K562 (cell line): ENCODE measurements around the gene GPHN. TPM values are rescaled to one million over a fixed set of nuclear protein-coding genes. Genes with fewer than 3 reads are reported as not detected.

Source experiments
- ATAC-seq: fragments of 200-7000 bp; cut with Tn5 transposase; 3 replicates; pipeline ENCODE4 v1.9.1; 2020; ENCODE audit warnings: moderate library complexity
- BruUV-seq: library from RNA; stranded (reverse); fragments of 400-500 nt; replicated peaks from 2 replicates; lab custom pipeline; 2021; lab: Mats Ljungman, UMichigan
- CTCF ChIA-PET: fragments of 300-600 bp; formaldehyde crosslinking; extraction: SDS; loops from one replicate; lab custom pipeline; 2021; ENCODE audit warnings: low intra/inter-chr PET ratio; lab: Yijun Ruan, JAX
- POLR2A ChIA-PET: fragments of 300-600, 350-650 bp; sonication (Branson Sonifier 250); formaldehyde crosslinking; extraction: SDS; loops from one replicate; lab custom pipeline; 2021; ENCODE audit warnings: antibody characterized with exemption, inconsistent platforms; lab: Yijun Ruan, JAX
- DNase-seq, 4 experiments: peaks; one replicate each; pipeline versions ENCODE4 v3.0.0 to v3.0.0-alpha.2; 2011 to 2018; ENCODE audit warnings: low spot score in 3 of 4, mixed read lengths in 3 of 4; ENCODE audit errors: extremely low read depth in 1 of 4
- FAIRE-seq: peaks from 2 replicates; lab custom pipeline; 2011; peaks lifted over from hg19 to GRCh38; lab: Jason Lieb, UNC
- H2AFZ ChIP-seq: 2 replicates; pipeline ENCODE4 v1.6.0; 2011; ENCODE audit warnings: low read depth, low read length, control low read depth, inconsistent platforms
- H3K27ac ChIP-seq: fragments of 200-600 bp; 3 replicates; pipeline ENCODE4 v1.8.0; 2011; ENCODE audit warnings: low read depth, mild to moderate bottlenecking, control low read depth, inconsistent platforms, low read length, moderate library complexity, mixed read lengths; ENCODE audit errors: extremely low read depth
- H3K27me3 ChIP-seq, 2 experiments: fragments of 300-600 bp in 1 of 2; 2 replicates in 1 of 2; 3 replicates in 1 of 2; pipeline versions ENCODE4 v1.6.0 to v1.8.0; 2011; ENCODE audit warnings: inconsistent platforms in 2 of 2, low read length in 2 of 2, mild to moderate bottlenecking in 1 of 2, mixed read lengths in 1 of 2, moderate library complexity in 1 of 2; ENCODE audit not compliant: control insufficient read depth in 2 of 2, insufficient read depth in 2 of 2
- H3K36me3 ChIP-seq: fragments of 300-600 bp; 3 replicates; pipeline ENCODE4 v1.8.0; 2011; ENCODE audit warnings: mild to moderate bottlenecking, low read length, inconsistent platforms; ENCODE audit not compliant: control insufficient read depth, insufficient read depth
- H3K4me1 ChIP-seq, 2 experiments: fragments of 200-600 bp in 1 of 2; replicated peaks in 1 of 2; 2 replicates in 1 of 2; 3 replicates in 1 of 2; pipeline versions ENCODE4 v1.5.1 to v1.8.0; 2011; ENCODE audit warnings: inconsistent platforms in 2 of 2, low read length in 2 of 2, mild to moderate bottlenecking in 1 of 2, mixed read lengths in 1 of 2, moderate library complexity in 1 of 2; ENCODE audit not compliant: control insufficient read depth in 2 of 2, insufficient read depth in 2 of 2
- H3K4me2 ChIP-seq: 2 replicates; pipeline ENCODE4 v1.6.1; 2011; ENCODE audit warnings: low read length, control low read depth, inconsistent platforms, mixed read lengths; ENCODE audit not compliant: insufficient read depth
- H3K4me3 ChIP-seq: fragments of 200-600 bp; sonication (generic), shearing (Covaris generic); 2 replicates; pipeline ENCODE4 v1.5.1; 2016; ENCODE audit warnings: control low read depth, inconsistent platforms
- H3K79me2 ChIP-seq: fragments of 200-600 bp; 3 replicates; pipeline ENCODE4 v1.8.0; 2011; ENCODE audit warnings: low read length, inconsistent platforms; ENCODE audit not compliant: control insufficient read depth, insufficient read depth
- H3K9ac ChIP-seq, 2 experiments: 2 replicates each; pipeline versions ENCODE4 v1.6.0 to v1.6.1; 2011; ENCODE audit warnings: low read depth in 2 of 2, low read length in 2 of 2, control low read depth in 1 of 2, inconsistent platforms in 1 of 2, mild to moderate bottlenecking in 1 of 2, mixed read lengths in 1 of 2; ENCODE audit not compliant: insufficient read depth in 1 of 2
- H3K9me1 ChIP-seq: one replicate; pipeline ENCODE4 v1.6.0; 2011; ENCODE audit warnings: inconsistent platforms, mild to moderate bottlenecking, low read length, moderate library complexity; ENCODE audit not compliant: control insufficient read depth, insufficient read depth
- H3K9me3 ChIP-seq: replicated peaks from 2 replicates; pipeline ENCODE4 v1.5.1; 2011; ENCODE audit warnings: low read depth, low read length, inconsistent platforms; ENCODE audit not compliant: control insufficient read depth, insufficient read depth
- H4K20me1 ChIP-seq: replicated peaks from 2 replicates; pipeline ENCODE4 v1.6.1; 2011; ENCODE audit warnings: low read length, inconsistent platforms, mixed read lengths; ENCODE audit not compliant: control insufficient read depth, insufficient read depth
- BRD9 ChIP-seq: fragments of 450-650 bp; IDR thresholded peaks from 2 replicates; pipeline ENCODE4 v1.6.1; 2018; ENCODE audit warnings: low read depth; ENCODE audit not compliant: partially characterized antibody
- CREM ChIP-seq: IDR thresholded peaks from 2 replicates; pipeline ENCODE4 v1.6.1; 2014; ENCODE audit warnings: antibody characterized with exemption, low read depth
- HMGN3 ChIP-seq: IDR thresholded peaks from 2 replicates; pipeline ENCODE4 v1.6.1; 2011; ENCODE audit warnings: borderline replicate concordance, low read depth, mild to moderate bottlenecking, mixed read lengths, low read length; ENCODE audit not compliant: insufficient read length; ENCODE audit errors: extremely low read depth
- KDM1A ChIP-seq, 2 experiments: fragments of 450-650 bp; IDR thresholded peaks; 2 replicates each; pipeline ENCODE4 v1.6.1; 2016; ENCODE audit warnings: mild to moderate bottlenecking in 2 of 2
- MAFG ChIP-seq: fragments of 450-650 bp; conservative IDR thresholded peaks from 2 replicates; pipeline ENCODE4 v1.6.1; 2016; ENCODE audit warnings: missing genetic modification characterization, missing compliant biosample characterization
- MAFK ChIP-seq: IDR thresholded peaks from 2 replicates; pipeline ENCODE4 v1.6.1; 2011; ENCODE audit warnings: low read length, improper control_type of control experiment
- MITF ChIP-seq: IDR thresholded peaks from 2 replicates; pipeline ENCODE4 v1.6.1; 2014; ENCODE audit warnings: antibody characterized with exemption
- NFYB ChIP-seq: IDR thresholded peaks from 2 replicates; pipeline ENCODE4 v1.6.1; 2011; ENCODE audit warnings: mild to moderate bottlenecking, moderate library complexity; ENCODE audit not compliant: insufficient read length; ENCODE audit errors: extremely low read depth
- RFX1 ChIP-seq: fragments of 450-650 bp; IDR thresholded peaks from 2 replicates; pipeline ENCODE4 v1.6.1; 2016; ENCODE audit warnings: mild to moderate bottlenecking, moderate library complexity
- SRSF3 ChIP-seq: fragments of 200-400 bp; formaldehyde crosslinking; IDR thresholded peaks from 2 replicates; pipeline ENCODE4 v1.6.1; 2016; ENCODE audit warnings: mild to moderate bottlenecking, low read length, moderate library complexity; ENCODE audit not compliant: insufficient read depth
- SUPT5H ChIP-seq: fragments of 450-650 bp; IDR thresholded peaks from 2 replicates; pipeline ENCODE4 v1.6.1; 2016
- TBP ChIP-seq: optimal IDR thresholded peaks from 2 replicates; pipeline ENCODE3; 2011; ENCODE audit warnings: low read depth, low read length, improper control_type of control experiment
- TCF7 ChIP-seq: sonication (generic); IDR thresholded peaks from 2 replicates; pipeline ENCODE4 v1.6.1; 2016; ENCODE audit warnings: antibody characterized with exemption, borderline replicate concordance
- ZNF324 ChIP-seq: fragments of 250-450 bp; sonication (Bioruptor Pico); IDR thresholded peaks from 2 replicates; pipeline ENCODE4 v1.4.0; 2020; ENCODE audit warnings: mild to moderate bottlenecking
- WGBS: fragments of 100-300 bp; shearing (Covaris generic); methylation state at CpG from one replicate; pipeline ENCODE4 v1.1.6; 2016; ENCODE audit warnings: low coverage, mixed read lengths; ENCODE audit not compliant: insufficient coverage; ENCODE audit errors: missing lambda C conversion rate; 5-methylcytosine and 5-hydroxymethylcytosine counted together
- in situ Hi-C: fragments of 300-500 bp; cut with MboI; formaldehyde crosslinking; loops from 4 replicates; pipeline ENCODE4 v1.15.0; 2018; ENCODE audit warnings: inconsistent platforms, mixed read lengths
- intact Hi-C: fragments of 100-400 bp; cut with micrococcal nuclease; formaldehyde crosslinking; loops from 2 replicates; pipeline ENCODE4 v1.14.2; 2022
- polyA plus RNA-seq, 8 experiments: library from polyadenylated mRNA; depleted of rRNA in 4 of 8; stranded (reverse) in 5 of 8; unstranded in 3 of 8; fragments of >200 nt; fragmentation: Nextera tagmentation in 2 of 8; fragmentation: Illumina TruSeq in 1 of 8; extraction: Ambion mirVana in 2 of 8; extraction: Trizol in 1 of 8; gene quantifications; 2 replicates each; pipeline versions ENCODE4 v1.2.1 to v1.2.3, GENCODE V29; 2011 to 2014; ENCODE audit warnings: inconsistent platforms in 1 of 8, missing spikeins in 1 of 8
- total RNA-seq, 7 experiments: library from RNA; depleted of rRNA in 6 of 7; stranded (reverse); fragments of >200 nt in 6 of 7; fragmentation: Illumina TruSeq in 2 of 7; extraction: Trizol in 2 of 7; gene quantifications; 2 replicates each; pipeline versions ENCODE4 v1.2.1 to v1.2.3, GENCODE V29; 2011 to 2021; ENCODE audit warnings: low replicate concordance in 1 of 7

GPHN gene
- total and polyA plus RNA-seq, 9 of the 15 experiments (the other 6 are each of a cell fraction or from before 2014, with no cell fraction given): 5.9 to 16.0 (median 11.4) TPM

- Histone ChIP-seq H3K4me1 (no peaks in the 10 kb centered on the region), H3K27me3 (no peaks in the 10 kb centered on the region), H3K4me2 (no peak overlapping the region), H2AFZ (no peak overlapping the region), H3K4me3 (no peak overlapping the region), H3K9ac (no peak overlapping the region), H3K9me1 (no peaks in the 10 kb centered on the region), H4K20me1 (no peaks in the 10 kb centered on the region), H3K27ac (no peak overlapping the region), H3K36me3 (no peaks in the 10 kb centered on the region), H3K79me2 (no peaks in the 10 kb centered on the region), H3K9me3 (no peaks in the 10 kb centered on the region)
- TF ChIP-seq MAFG (tag): no peak
- TF ChIP-seq TCF7: no peak
- TF ChIP-seq ZNF324 (CRISPR knock-in tag): no peak
- no peak for TF ChIP-seq SUPT5H
- no peak for TF ChIP-seq KDM1A (IDR thresholded peaks at IDR 0.05)
- TF ChIP-seq MAFK: no peak
- TF ChIP-seq RFX1: no peak
- no peak for TF ChIP-seq TBP
- TF ChIP-seq HMGN3: no peak
- no peak for TF ChIP-seq NFYB
- no peak for TF ChIP-seq CREM
- TF ChIP-seq BRD9: no peak
- TF ChIP-seq MITF: no peak
- no peak for TF ChIP-seq SRSF3
- intact Hi-C loops: no loop called here
- in situ Hi-C loops: no loop called here
- BruUV-seq: no TSS peak
- FAIRE-seq: no peak
- WGBS: 25% methylated on average over 3 of the region's 3 CpGs
- DNase-seq: no peak
- ATAC-seq: no peak
- POLR2A ChIA-PET: no interaction called here
- CTCF ChIA-PET: interaction anchor here (0.7 kb wide), 1 partner anchor 122 kb away, joined by 3 read pairs; no protein-coding TSS in a partner anchor
Observed at GRCh38 chr14:67059596-67059995, 551.6 kb downstream of the GPHN start.
